HL-60 (cell line): Measurements from ENCODE around the gene ZNF496.

Source experiments
- DNase-seq, 2 experiments: peaks; one replicate each; pipeline ENCODE4 v3.0.0-alpha.2; 2010 to 2020; ENCODE audit warnings: low read depth in 1 of 2, low spot score in 1 of 2
- H3K27ac ChIP-seq: fragments of 250-450 bp; sonication (Bioruptor Pico); replicated peaks from 2 replicates; pipeline ENCODE4 v1.5.1; 2020; ENCODE audit warnings: mild to moderate bottlenecking, moderate library complexity
- H3K27me3 ChIP-seq: fragments of 250-450 bp; sonication (Bioruptor Pico); 2 replicates; pipeline ENCODE4 v1.5.1; 2021; ENCODE audit warnings: mild to moderate bottlenecking, moderate library complexity; ENCODE audit not compliant: insufficient read depth, poor library complexity, severe bottlenecking
- H3K4me3 ChIP-seq: replicated peaks from 2 replicates; pipeline ENCODE4 v1.5.1; 2011; ENCODE audit warnings: mild to moderate bottlenecking, control low read depth, low read length; ENCODE audit not compliant: insufficient read depth
- CTCF ChIP-seq: IDR thresholded peaks from one replicate; pipeline ENCODE4 v1.5.1; 2011; ENCODE audit warnings: low read length, control low read depth, inconsistent platforms; ENCODE audit not compliant: insufficient read depth
- GABPA ChIP-seq: IDR thresholded peaks from 2 replicates; pipeline ENCODE4 v1.6.1; 2012; ENCODE audit warnings: low read depth
- POLR2AphosphoS5 ChIP-seq: IDR thresholded peaks from 2 replicates; pipeline ENCODE4 v1.6.1; 2012; ENCODE audit warnings: low read depth
- SPI1 ChIP-seq: IDR thresholded peaks from 2 replicates; pipeline ENCODE4 v1.6.1; 2012; ENCODE audit warnings: low read depth, mild to moderate bottlenecking, borderline replicate concordance
- TF ChIP-seq, protein P1 (sequence below): IDR thresholded peaks from 2 replicates; pipeline ENCODE4 v1.6.1; 2012; ENCODE audit warnings: low read depth; ENCODE audit not compliant: insufficient replicate concordance

ZNF496 gene

DNA sequence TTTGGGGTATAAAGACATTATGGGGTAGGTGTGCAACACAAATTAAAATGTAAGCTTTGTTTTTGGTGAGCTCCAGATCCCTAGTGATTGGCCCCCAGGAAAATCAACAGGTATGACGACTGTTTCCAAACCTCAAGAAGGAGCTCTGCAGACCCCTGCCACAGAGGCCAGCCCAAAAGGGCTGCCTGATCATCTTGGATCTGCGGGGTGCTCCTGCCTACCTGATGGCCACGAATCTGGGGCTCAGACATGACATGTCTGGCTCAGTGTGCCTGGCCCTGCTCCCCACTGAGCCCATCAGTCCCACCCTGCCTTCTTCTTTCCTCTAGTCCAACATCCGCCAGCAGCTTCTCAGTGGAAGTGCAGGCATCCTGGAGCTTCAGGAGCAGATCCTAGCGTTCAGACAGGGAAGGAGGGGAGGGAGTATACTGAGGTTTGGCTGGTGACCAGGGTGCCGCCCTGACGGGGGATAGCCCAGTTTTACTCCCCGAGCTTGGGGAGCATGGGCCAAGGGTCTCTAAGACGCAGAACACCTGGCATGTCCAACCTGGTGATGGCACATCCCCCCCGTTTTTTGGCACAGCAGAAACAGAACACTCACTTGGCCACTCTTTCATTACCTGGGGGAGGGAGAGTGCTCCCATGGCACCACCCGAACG lies 31.8 kb downstream of the ZNF496 start:
- H3K4me3 ChIP-seq: no peak overlapping the region
- no peak for TF ChIP-seq POLR2AphosphoS5
- H3K27ac ChIP-seq: no peak overlapping the region
- no peak for DNase-seq
- H3K27me3 ChIP-seq: no peaks in the 10 kb centered on the region

DNA sequence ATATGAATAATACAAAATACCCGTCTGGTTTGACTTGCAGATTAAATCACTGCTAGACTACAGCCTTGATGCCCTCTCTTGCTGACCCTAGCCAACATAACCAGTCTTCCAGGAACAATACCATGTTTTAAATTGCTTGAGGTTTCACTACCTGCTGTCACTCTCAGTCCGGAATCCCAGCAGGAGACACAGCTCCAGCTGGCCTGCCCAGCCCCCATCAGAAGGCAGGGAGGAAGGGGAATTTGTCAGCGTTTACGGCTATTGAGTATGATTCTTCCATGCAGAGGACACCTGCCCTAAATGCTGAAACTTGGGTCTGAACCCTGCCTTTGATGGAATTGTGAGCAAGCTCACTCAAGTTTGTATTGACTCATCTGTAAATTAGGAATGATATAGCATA lies 33.0 kb downstream of the ZNF496 start:
- no peak for DNase-seq
- Histone ChIP-seq H3K27ac (no peak overlapping the region), H3K27me3 (no peaks in the 10 kb centered on the region), H3K4me3 (no peak overlapping the region)
- TF ChIP-seq POLR2AphosphoS5 (no peak), SPI1 (no peak), GABPA (no peak), CTCF (no peak)
- TF ChIP-seq, protein P1, sequence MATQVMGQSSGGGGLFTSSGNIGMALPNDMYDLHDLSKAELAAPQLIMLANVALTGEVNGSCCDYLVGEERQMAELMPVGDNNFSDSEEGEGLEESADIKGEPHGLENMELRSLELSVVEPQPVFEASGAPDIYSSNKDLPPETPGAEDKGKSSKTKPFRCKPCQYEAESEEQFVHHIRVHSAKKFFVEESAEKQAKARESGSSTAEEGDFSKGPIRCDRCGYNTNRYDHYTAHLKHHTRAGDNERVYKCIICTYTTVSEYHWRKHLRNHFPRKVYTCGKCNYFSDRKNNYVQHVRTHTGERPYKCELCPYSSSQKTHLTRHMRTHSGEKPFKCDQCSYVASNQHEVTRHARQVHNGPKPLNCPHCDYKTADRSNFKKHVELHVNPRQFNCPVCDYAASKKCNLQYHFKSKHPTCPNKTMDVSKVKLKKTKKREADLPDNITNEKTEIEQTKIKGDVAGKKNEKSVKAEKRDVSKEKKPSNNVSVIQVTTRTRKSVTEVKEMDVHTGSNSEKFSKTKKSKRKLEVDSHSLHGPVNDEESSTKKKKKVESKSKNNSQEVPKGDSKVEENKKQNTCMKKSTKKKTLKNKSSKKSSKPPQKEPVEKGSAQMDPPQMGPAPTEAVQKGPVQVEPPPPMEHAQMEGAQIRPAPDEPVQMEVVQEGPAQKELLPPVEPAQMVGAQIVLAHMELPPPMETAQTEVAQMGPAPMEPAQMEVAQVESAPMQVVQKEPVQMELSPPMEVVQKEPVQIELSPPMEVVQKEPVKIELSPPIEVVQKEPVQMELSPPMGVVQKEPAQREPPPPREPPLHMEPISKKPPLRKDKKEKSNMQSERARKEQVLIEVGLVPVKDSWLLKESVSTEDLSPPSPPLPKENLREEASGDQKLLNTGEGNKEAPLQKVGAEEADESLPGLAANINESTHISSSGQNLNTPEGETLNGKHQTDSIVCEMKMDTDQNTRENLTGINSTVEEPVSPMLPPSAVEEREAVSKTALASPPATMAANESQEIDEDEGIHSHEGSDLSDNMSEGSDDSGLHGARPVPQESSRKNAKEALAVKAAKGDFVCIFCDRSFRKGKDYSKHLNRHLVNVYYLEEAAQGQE: no peak

GRCh38 chr1:247298124-247298481 lies 33.6 kb downstream of the ZNF496 start:
- no peaks in the 10 kb centered on the region for H3K27me3 ChIP-seq
- H3K4me3 ChIP-seq: no peak overlapping the region
- DNase-seq: no peak
- TF ChIP-seq GABPA (no peak), SPI1 (no peak), POLR2AphosphoS5 (no peak), CTCF (no peak)
- TF ChIP-seq, protein P1: no peak
- no peak overlapping the region for H3K27ac ChIP-seq

GRCh38 chr1:247297263-247298123 lies 34.2 kb downstream of the ZNF496 start:
- no peak overlapping the region for H3K4me3 ChIP-seq
- TF ChIP-seq CTCF (no peak), GABPA (no peak), SPI1 (no peak), POLR2AphosphoS5 (no peak)
- TF ChIP-seq, protein P1: no peak
- DNase-seq: no peak
- H3K27me3 ChIP-seq: no peaks in the 10 kb centered on the region
- H3K27ac ChIP-seq: no peak overlapping the region
